Nephron (organoid): ENCODE data around the gene RELN.

ENCODE experiments used
- H3K27ac Mint-ChIP-seq, 3 experiments: 2 replicates each; pipeline ENCODE4 v1.8.0; 2020; ENCODE audit warnings: mixed read lengths in 3 of 3, mild to moderate bottlenecking in 2 of 3, moderate library complexity in 1 of 3
- H3K27me3 Mint-ChIP-seq: 2 replicates; pipeline ENCODE4 v1.8.0; 2021; ENCODE audit warnings: low read depth, mild to moderate bottlenecking, moderate library complexity, mixed read lengths
- H3K36me3 Mint-ChIP-seq: 2 replicates; pipeline ENCODE4 v1.8.0; 2020; ENCODE audit warnings: low read depth, mixed read lengths
- H3K4me1 Mint-ChIP-seq: 2 replicates; pipeline ENCODE4 v1.8.0; 2020; ENCODE audit warnings: mixed read lengths
- H3K4me3 Mint-ChIP-seq, 3 experiments: 2 replicates each; pipeline ENCODE4 v1.8.0; 2020; ENCODE audit warnings: mild to moderate bottlenecking in 3 of 3, mixed read lengths in 3 of 3, moderate library complexity in 2 of 3
- H3K9me3 Mint-ChIP-seq: 2 replicates; pipeline ENCODE4 v1.8.0; 2020; ENCODE audit warnings: mixed read lengths
- CTCF ChIP-seq, 3 experiments: fragments of 200-600 bp; sonication (generic); IDR thresholded peaks; one replicate each; pipeline ENCODE4 v1.5.0; 2021; ENCODE audit warnings: antibody characterized with exemption in 3 of 3; ENCODE audit not compliant: unreplicated experiment in 3 of 3

The RELN gene

GRCh38 chr7:103887050-103887449 lies 102.4 kb downstream of the RELN start:
- Mint-ChIP-seq H3K27me3 (no peaks in the 10 kb centered on the region), H3K4me1 (no peaks in the 10 kb centered on the region), H3K36me3 (no peaks in the 10 kb centered on the region), H3K4me3 (no peak overlapping the region), H3K9me3 (no peaks in the 10 kb centered on the region), H3K27ac (no peak overlapping the region)
- no peak for TF ChIP-seq CTCF (IDR thresholded peaks at IDR 0.05; ENCODE audit: unreplicated experiment in 3 of 3)

GRCh38 chr7:103879928-103880600 lies 109.4 kb downstream of the RELN start:
- Mint-ChIP-seq H3K27me3 (peaks cover 4% of the 10 kb centered on the region), H3K36me3 (no peaks in the 10 kb centered on the region), H3K27ac (no peak overlapping the region), H3K9me3 (no peaks in the 10 kb centered on the region), H3K4me1 (no peaks in the 10 kb centered on the region), H3K4me3 (no peak overlapping the region)
- no peak for TF ChIP-seq CTCF (IDR thresholded peaks at IDR 0.05; ENCODE audit: unreplicated experiment in 3 of 3)

GRCh38 chr7:103879411-103879810 lies 110.0 kb downstream of the RELN start:
- Mint-ChIP-seq H3K36me3 (no peaks in the 10 kb centered on the region), H3K4me1 (no peaks in the 10 kb centered on the region), H3K4me3 (no peak overlapping the region), H3K27me3 (peaks cover 4% of the 10 kb centered on the region), H3K27ac (no peak overlapping the region), H3K9me3 (no peaks in the 10 kb centered on the region)
- TF ChIP-seq CTCF (IDR thresholded peaks at IDR 0.05; ENCODE audit: unreplicated experiment in 3 of 3) = no peak

GRCh38 chr7:103877565-103877964 lies 111.9 kb downstream of the RELN start:
- H3K27ac Mint-ChIP-seq = no peak overlapping the region
- no peak overlapping the region for H3K4me3 Mint-ChIP-seq
- TF ChIP-seq CTCF (IDR thresholded peaks at IDR 0.05; ENCODE audit: unreplicated experiment in 3 of 3) = no peak
- no peaks in the 10 kb centered on the region for H3K4me1 Mint-ChIP-seq
- H3K27me3 Mint-ChIP-seq = peaks cover 4% of the 10 kb centered on the region
- H3K36me3 Mint-ChIP-seq = no peaks in the 10 kb centered on the region
- no peaks in the 10 kb centered on the region for H3K9me3 Mint-ChIP-seq

GRCh38 chr7:103875718-103876117 lies 113.7 kb downstream of the RELN start:
- Mint-ChIP-seq H3K27me3 (peaks cover 4% of the 10 kb centered on the region), H3K27ac (no peak overlapping the region), H3K9me3 (peaks cover 2% of the 10 kb centered on the region), H3K4me3 (no peak overlapping the region), H3K36me3 (no peaks in the 10 kb centered on the region), H3K4me1 (no peaks in the 10 kb centered on the region)
- TF ChIP-seq CTCF (IDR thresholded peaks at IDR 0.05; ENCODE audit: unreplicated experiment in 3 of 3) = no peak

- Mint-ChIP-seq H3K27ac (no peak overlapping the region), H3K9me3 (peaks cover 2% of the 10 kb centered on the region), H3K27me3 (no peaks in the 10 kb centered on the region), H3K36me3 (no peaks in the 10 kb centered on the region), H3K4me3 (no peak overlapping the region), H3K4me1 (no peaks in the 10 kb centered on the region)
- no peak for TF ChIP-seq CTCF (IDR thresholded peaks at IDR 0.05; ENCODE audit: unreplicated experiment in 3 of 3)
Observed at GRCh38 chr7:103871473-103871872, 118.0 kb downstream of the RELN start.
